Stimulated activated CD4-positive, alpha-beta T cell treated with anti-CD3 and anti-CD28 coated beads, Interleukin-2, amount 100 ng/mL, for 4 hours (primary cell): Measurements from ENCODE around the gene PC.

Source experiments
- DNase-seq: peaks from one replicate; pipeline ENCODE4 v3.0.0-alpha.2; 2020; ENCODE audit warnings: low read depth

Gene PC

GRCh38 chr11:66867425-66868040 lies 90.7 kb downstream of the PC start:
- no peak for DNase-seq

- DNase-seq, result no peak
Observed at GRCh38 chr11:66866511-66866986, 91.6 kb downstream of the PC start.

- DNase-seq, result no peak
Observed at GRCh38 chr11:66866007-66866406, 92.2 kb downstream of the PC start.

GRCh38 chr11:66864924-66865697 lies 93.1 kb downstream of the PC start:
- DNase-seq, result no peak

GRCh38 chr11:66864172-66864901 lies 93.8 kb downstream of the PC start:
- DNase-seq, result no peak

- no peak for DNase-seq
Observed at GRCh38 chr11:66863428-66864125, 94.6 kb downstream of the PC start.

GRCh38 chr11:66862559-66863037 lies 95.6 kb downstream of the PC start:
- no peak for DNase-seq

- DNase-seq, result no peak
Observed at GRCh38 chr11:66861774-66862558, 96.2 kb downstream of the PC start.

- DNase-seq, result no peak
Observed at GRCh38 chr11:66861038-66861773, 97.0 kb downstream of the PC start.

GRCh38 chr11:66860449-66860831 lies 97.7 kb downstream of the PC start:
- no peak for DNase-seq

GRCh38 chr11:66859686-66860448 lies 98.3 kb downstream of the PC start:
- no peak for DNase-seq

GRCh38 chr11:66858939-66859685 lies 99.1 kb downstream of the PC start:
- no peak for DNase-seq

GRCh38 chr11:66858186-66858938 lies 99.8 kb downstream of the PC start:
- DNase-seq, result no peak

GRCh38 chr11:66857927-66858185 lies 100.3 kb downstream of the PC start:
- DNase-seq, result no peak

- no peak for DNase-seq
Observed at GRCh38 chr11:66857234-66857926, 100.8 kb downstream of the PC start.

GRCh38 chr11:66856496-66857233 lies 101.5 kb downstream of the PC start, which contains the start of gene LRFN4:
LRFN4 (plus strand) TSS chr11:66857064; CDS start chr11:66857745, 681 bp downstream.
- DNase-seq, result peak; percentile 54
